H9 (cell line): ENCODE results near the gene SFRP2. TPM values are rescaled to one million over a fixed set of nuclear protein-coding genes. Genes with fewer than 3 reads are reported as not detected.

Experiments used
- DNase-seq: peaks from one replicate; pipeline ENCODE4 v3.0.0-alpha.2; 2017
- H2AFZ ChIP-seq: one replicate; pipeline ENCODE4 v1.6.1; 2013; ENCODE audit warnings: mild to moderate bottlenecking, low read length, control low read depth, moderate library complexity
- H2AK5ac ChIP-seq: 2 replicates; pipeline ENCODE4 v1.6.1; 2013; ENCODE audit warnings: low read length, control low read depth, mixed read lengths; ENCODE audit not compliant: insufficient read length
- H2BK120ac ChIP-seq: one replicate; pipeline ENCODE4 v1.6.1; 2013; ENCODE audit warnings: low read depth, mild to moderate bottlenecking, low read length, control low read depth, inconsistent platforms; ENCODE audit not compliant: poor library complexity, severe bottlenecking
- H2BK12ac ChIP-seq: 2 replicates; pipeline ENCODE4 v1.6.1; 2013; ENCODE audit warnings: low read length, control low read depth, mixed read lengths, low read depth; ENCODE audit not compliant: insufficient read length
- H2BK15ac ChIP-seq: 2 replicates; pipeline ENCODE4 v1.6.1; 2013; ENCODE audit warnings: low read depth, low read length, control low read depth
- H2BK20ac ChIP-seq: one replicate; pipeline ENCODE4 v1.6.1; 2013; ENCODE audit warnings: low read depth, mild to moderate bottlenecking, low read length, control low read depth, inconsistent platforms; ENCODE audit not compliant: poor library complexity, severe bottlenecking
- H2BK5ac ChIP-seq: 2 replicates; pipeline ENCODE4 v1.6.1; 2013; ENCODE audit warnings: low read length, control low read depth, mixed read lengths; ENCODE audit not compliant: insufficient read length
- H3K14ac ChIP-seq: 2 replicates; pipeline ENCODE4 v1.6.1; 2013; ENCODE audit warnings: low read length, control low read depth; ENCODE audit not compliant: insufficient read depth
- H3K18ac ChIP-seq: 2 replicates; pipeline ENCODE4 v1.6.1; 2013; ENCODE audit warnings: low read depth, mild to moderate bottlenecking, mixed read lengths, low read length, control low read depth; ENCODE audit not compliant: insufficient read length
- H3K23ac ChIP-seq: 2 replicates; pipeline ENCODE4 v1.6.1; 2013; ENCODE audit warnings: low read length, control low read depth, mixed read lengths, low read depth; ENCODE audit not compliant: insufficient read length
- H3K23me2 ChIP-seq: 2 replicates; pipeline ENCODE4 v1.6.1; 2013; ENCODE audit warnings: low read depth, mild to moderate bottlenecking, mixed read lengths, low read length, control low read depth; ENCODE audit not compliant: insufficient read length, poor library complexity, severe bottlenecking
- H3K27ac ChIP-seq: 2 replicates; pipeline ENCODE4 v1.5.1; 2013; ENCODE audit warnings: low read length, control low read depth, mixed read lengths, low read depth; ENCODE audit not compliant: insufficient read length
- H3K27me3 ChIP-seq: 2 replicates; pipeline ENCODE4 v1.6.1; 2013; ENCODE audit warnings: low read length, control low read depth, inconsistent platforms; ENCODE audit not compliant: insufficient read depth
- H3K4ac ChIP-seq: 2 replicates; pipeline ENCODE4 v1.6.1; 2013; ENCODE audit warnings: low read depth, mild to moderate bottlenecking, control low read depth, inconsistent platforms, low read length, moderate library complexity
- H3K4me1 ChIP-seq: 2 replicates; pipeline ENCODE4 v1.6.1; 2013; ENCODE audit warnings: low read length, control low read depth, inconsistent platforms; ENCODE audit not compliant: insufficient read depth
- H3K4me2 ChIP-seq: 2 replicates; pipeline ENCODE4 v1.6.1; 2013; ENCODE audit warnings: low read length, control low read depth, mixed read lengths; ENCODE audit not compliant: insufficient read length, insufficient read depth
- H3K56ac ChIP-seq: 2 replicates; pipeline ENCODE4 v1.6.1; 2013; ENCODE audit warnings: low read depth, mild to moderate bottlenecking, mixed read lengths, low read length, control low read depth; ENCODE audit not compliant: insufficient read length
- H3K79me1 ChIP-seq: 2 replicates; pipeline ENCODE4 v1.6.1; 2013; ENCODE audit warnings: low read depth, mild to moderate bottlenecking, moderate library complexity, low read length, control low read depth, inconsistent platforms; ENCODE audit not compliant: insufficient read depth, poor library complexity, severe bottlenecking
- H3K79me2 ChIP-seq: 2 replicates; pipeline ENCODE4 v1.6.1; 2013; ENCODE audit warnings: low read length, control low read depth, inconsistent platforms; ENCODE audit not compliant: insufficient read depth
- H3K9ac ChIP-seq: 2 replicates; pipeline ENCODE4 v1.6.1; 2013; ENCODE audit warnings: low read length, control low read depth, mixed read lengths; ENCODE audit not compliant: insufficient read length; ENCODE audit errors: extremely low read depth
- H3K9me3 ChIP-seq: one replicate; pipeline ENCODE4 v1.6.1; 2013; ENCODE audit warnings: low read depth, low read length, inconsistent platforms; ENCODE audit not compliant: control insufficient read depth
- H3T11ph ChIP-seq: one replicate; pipeline ENCODE4 v1.6.1; 2013; ENCODE audit warnings: mild to moderate bottlenecking, low read length, control low read depth, inconsistent platforms
- H4K20me1 ChIP-seq: one replicate; pipeline ENCODE4 v1.6.1; 2013; ENCODE audit not compliant: control insufficient read depth, insufficient read length, insufficient read depth
- H4K5ac ChIP-seq: 2 replicates; pipeline ENCODE4 v1.6.1; 2013; ENCODE audit warnings: low read depth, mild to moderate bottlenecking, mixed read lengths, low read length, control low read depth; ENCODE audit not compliant: insufficient read length
- H4K8ac ChIP-seq: replicated peaks from 2 replicates; pipeline ENCODE4 v1.6.1; 2013; ENCODE audit warnings: low read length, control low read depth, mixed read lengths, low read depth; ENCODE audit not compliant: insufficient read length
- H4K91ac ChIP-seq: 2 replicates; pipeline ENCODE4 v1.6.1; 2013; ENCODE audit warnings: low read depth, mild to moderate bottlenecking, moderate library complexity, mixed read lengths, low read length, control low read depth; ENCODE audit not compliant: insufficient read length
- H3K27ac Mint-ChIP-seq, 3 experiments: 2 replicates in 2 of 3; 3 replicates in 1 of 3; pipeline ENCODE4 v1.8.0; 2020 to 2021; ENCODE audit warnings: mixed read lengths in 3 of 3, mild to moderate bottlenecking in 1 of 3, moderate library complexity in 1 of 3
- H3K27me3 Mint-ChIP-seq: 2 replicates; pipeline ENCODE4 v1.8.0; 2021; ENCODE audit warnings: low read depth, mild to moderate bottlenecking, moderate library complexity, mixed read lengths
- H3K36me3 Mint-ChIP-seq, 3 experiments: 2 replicates in 2 of 3; 3 replicates in 1 of 3; pipeline ENCODE4 v1.8.0; 2020 to 2021; ENCODE audit warnings: low read depth in 3 of 3, mixed read lengths in 3 of 3; ENCODE audit not compliant: insufficient read depth in 1 of 3
- H3K4me1 Mint-ChIP-seq, 2 experiments: 2 replicates each; pipeline ENCODE4 v1.8.0; 2020; ENCODE audit warnings: mixed read lengths in 2 of 2
- H3K4me3 Mint-ChIP-seq, 2 experiments: 2 replicates in 1 of 2; 3 replicates in 1 of 2; pipeline ENCODE4 v1.8.0; 2020 to 2021; ENCODE audit warnings: mild to moderate bottlenecking in 2 of 2, mixed read lengths in 2 of 2, moderate library complexity in 1 of 2
- H3K9me3 Mint-ChIP-seq, 2 experiments: 2 replicates in 1 of 2; 3 replicates in 1 of 2; pipeline ENCODE4 v1.8.0; 2020; ENCODE audit warnings: mild to moderate bottlenecking in 2 of 2, mixed read lengths in 2 of 2, moderate library complexity in 1 of 2
- CTCF ChIP-seq: fragments of 200-600 bp; sonication (generic); conservative IDR thresholded peaks from 3 replicates; pipeline ENCODE4 v1.8.0; 2021; ENCODE audit warnings: antibody characterized with exemption, mild to moderate bottlenecking
- WGBS: extraction: QIAGEN DNeasy Blood & Tissue Kit; methylation state at CpG from one replicate; pipeline ENCODE4 v1.1.7; 2013; ENCODE audit warnings: missing lambda C conversion rate, low lambda C conversion rate, mixed read lengths; ENCODE audit not compliant: insufficient read length; ENCODE audit errors: extremely low coverage; 5-methylcytosine and 5-hydroxymethylcytosine counted together
- total RNA-seq: library from RNA; stranded (reverse); gene quantifications from 2 replicates; pipeline ENCODE4 v1.2.1, GENCODE V29; 2021

The SFRP2 gene
- total RNA-seq, 1 experiment from 2014 or later, result 156 TPM

- Histone ChIP-seq H3K79me2 (no peaks in the 10 kb centered on the region), H3K14ac (no peak overlapping the region), H3K4me2 (no peak overlapping the region), H4K8ac (no peak overlapping the region), H3K4ac (no peak overlapping the region), H3K23ac (no peak overlapping the region), H3K79me1 (no peaks in the 10 kb centered on the region), H4K91ac (no peak overlapping the region), H3K27ac (no peak overlapping the region), H3K4me1 (peaks cover 2% of the 10 kb centered on the region; the same call in 1 of the 2 replicates), H3T11ph (no peak overlapping the region), H4K20me1 (peaks cover 2% of the 10 kb centered on the region), H4K5ac (no peak overlapping the region), H3K9me3 (no peaks in the 10 kb centered on the region), H3K23me2 (no peaks in the 10 kb centered on the region), H3K27me3 (no peaks in the 10 kb centered on the region), H2AK5ac (no peak overlapping the region), H3K56ac (no peak overlapping the region), H2BK5ac (no peak overlapping the region), H3K18ac (no peak overlapping the region), H2BK15ac (no peak overlapping the region), H2BK120ac (no peak overlapping the region), H2BK20ac (no peak overlapping the region), H2BK12ac (no peak overlapping the region), H3K9ac (no peak overlapping the region), H2AFZ (no peak overlapping the region)
- no peak overlapping the region; a peak in 1 of 7 replicates for H3K27ac Mint-ChIP-seq
- WGBS, result no CpG with 5 or more reads among the region's 1 CpG
- peaks cover 27 to 37% of the 10 kb centered on the region in 2 experiments for H3K4me1 Mint-ChIP-seq
- no peak for DNase-seq
- no peak overlapping the region for H3K4me3 Mint-ChIP-seq
- H3K36me3 Mint-ChIP-seq, result peaks cover 44 to 60% (median 51%) of the 10 kb centered on the region in 3 experiments
- peaks cover 5 to 7% of the 10 kb centered on the region in 2 experiments; a peak in 3 of 5 replicates for H3K9me3 Mint-ChIP-seq
- no peak for TF ChIP-seq CTCF
- no peaks in the 10 kb centered on the region for H3K27me3 Mint-ChIP-seq
Observed at GRCh38 chr4:153780876-153781275, 8.0 kb downstream of the SFRP2 start.
